Ishikawa (cell line): ENCODE measurements around the gene KAT6B.

Experiments
- CEBPB ChIP-seq: IDR thresholded peaks from 2 replicates; pipeline ENCODE4 v1.6.1; 2012
- CREB1 ChIP-seq: IDR thresholded peaks from 2 replicates; pipeline ENCODE4 v1.6.1; 2012; ENCODE audit warnings: low read depth
- EP300 ChIP-seq: IDR thresholded peaks from 2 replicates; pipeline ENCODE4 v1.6.1; 2012; ENCODE audit warnings: borderline replicate concordance
- FOXM1 ChIP-seq: IDR thresholded peaks from 2 replicates; pipeline ENCODE4 v1.6.1; 2012; ENCODE audit warnings: low read depth, borderline replicate concordance
- MAX ChIP-seq: IDR thresholded peaks from 2 replicates; pipeline ENCODE4 v1.6.1; 2012
- NFIC ChIP-seq: IDR thresholded peaks from 2 replicates; pipeline ENCODE4 v1.6.1; 2012
- RAD21 ChIP-seq: IDR thresholded peaks from 2 replicates; pipeline ENCODE4 v1.6.1; 2012; ENCODE audit warnings: low read depth
- REST ChIP-seq: IDR thresholded peaks from 2 replicates; pipeline ENCODE4 v1.6.1; 2012; ENCODE audit warnings: low read depth, mild to moderate bottlenecking
- TAF1 ChIP-seq: IDR thresholded peaks from 2 replicates; pipeline ENCODE4 v1.6.1; 2012; ENCODE audit warnings: low read depth, mild to moderate bottlenecking
- TEAD4 ChIP-seq: IDR thresholded peaks from 2 replicates; pipeline ENCODE4 v1.6.1; 2012
- USF1 ChIP-seq: IDR thresholded peaks from 2 replicates; pipeline ENCODE4 v1.6.1; 2012
- YY1 ChIP-seq: IDR thresholded peaks from 2 replicates; pipeline ENCODE4 v1.6.1; 2012; ENCODE audit warnings: low read depth

GRCh38 chr10:75042292-75042974 lies 216.0 kb downstream of the KAT6B start:
- no peak for TF ChIP-seq YY1
- TF ChIP-seq EP300: no peak
- no peak for TF ChIP-seq CREB1
- no peak for TF ChIP-seq NFIC
- no peak for TF ChIP-seq REST
- TF ChIP-seq TAF1: no peak
- TF ChIP-seq MAX: no peak
- no peak for TF ChIP-seq RAD21
- no peak for TF ChIP-seq USF1
- no peak for TF ChIP-seq FOXM1
- no peak for TF ChIP-seq CEBPB
- no peak for TF ChIP-seq TEAD4
